Right lobe of liver (tissue), 4 donors: Measurements from ENCODE around the gene IGF2R.

ENCODE experiments used
- CTCF ChIP-seq, 4 donors: fragments of 200-600 bp in 3 of 4; fragments of 450-650 bp in 1 of 4; IDR thresholded peaks; one replicate each; pipeline versions ENCODE4 v1.5.1 to v1.8.0; 2016 to 2022; ENCODE audit warnings: antibody characterized with exemption in 4 of 4, mild to moderate bottlenecking in 2 of 4
- POLR2A ChIP-seq: fragments of 450-650 bp; IDR thresholded peaks from one replicate; pipeline ENCODE4 v1.6.1; 2017; ENCODE audit warnings: antibody characterized with exemption, mild to moderate bottlenecking
- donor health status: DM: no; HTN: no; CAD: no.
- donor health status: DM: no; HTN: no; CAD: no.
- donor health status: DM: no; HTN: yes; CAD: no.

- TF ChIP-seq CTCF (IDR thresholded peaks at IDR 0.05) (no peak), POLR2A (no peak)
Measured at GRCh38 chr6:160022793-160023192, 53.9 kb downstream of the IGF2R start.
